Measurements from ENCODE around the gene CPNE8.

Gene CPNE8

GRCh38 chr12:38639625-38640024, 265.8 kb downstream of the CPNE8 start:
- TF ChIP-seq USF1 (IDR thresholded peaks at IDR 0.05) (no peak), REST (IDR thresholded peaks at IDR 0.05; ENCODE audit: low read depth) (no peak), YY1 (IDR thresholded peaks at IDR 0.05; ENCODE audit: low read depth) (no peak), CEBPB (IDR thresholded peaks at IDR 0.05) (no peak), CREB1 (IDR thresholded peaks at IDR 0.05; ENCODE audit: low read depth) (no peak), MAX (IDR thresholded peaks at IDR 0.05) (no peak), RAD21 (IDR thresholded peaks at IDR 0.05; ENCODE audit: low read depth) (no peak), TCF12 (IDR thresholded peaks at IDR 0.05; ENCODE audit: low read depth) (no peak), NFIC (IDR thresholded peaks at IDR 0.05) (no peak), ZBTB7A (IDR thresholded peaks at IDR 0.05; ENCODE audit: low read depth) (no peak), TEAD4 (IDR thresholded peaks at IDR 0.05) (no peak), EP300 (IDR thresholded peaks at IDR 0.05; ENCODE audit: borderline replicate concordance) (no peak), FOXM1 (IDR thresholded peaks at IDR 0.05; ENCODE audit: borderline replicate concordance, low read depth) (no peak), EGR1 (IDR thresholded peaks at IDR 0.05) (no peak), TAF1 (IDR thresholded peaks at IDR 0.05; ENCODE audit: low read depth) (no peak)

- TF ChIP-seq USF1 (IDR thresholded peaks at IDR 0.05), result no peak
- TF ChIP-seq CREB1 (IDR thresholded peaks at IDR 0.05; ENCODE audit: low read depth), result no peak
Observed at GRCh38 chr12:38638401-38638800, 267.0 kb downstream of the CPNE8 start.

DNA sequence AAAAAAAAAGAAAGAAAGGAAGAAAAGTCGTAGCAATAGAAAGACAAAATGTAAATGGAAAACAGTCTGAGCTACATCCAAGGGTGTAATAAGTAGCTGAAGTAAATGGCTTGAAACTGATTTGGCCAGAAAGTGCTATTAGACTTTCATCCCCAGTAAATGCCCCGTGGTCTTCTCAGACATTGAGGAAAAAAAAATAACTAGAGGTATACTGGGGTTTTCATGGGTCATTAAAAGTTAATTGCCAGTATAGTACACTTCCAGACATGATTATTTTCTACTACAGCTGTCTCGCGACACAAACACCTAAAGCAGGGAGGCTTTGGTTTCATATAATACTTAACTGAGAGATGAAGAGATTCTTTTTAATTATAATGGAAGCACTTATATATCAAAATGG, 271.9 kb downstream of the CPNE8 start:
- no peak for TF ChIP-seq NFIC (IDR thresholded peaks at IDR 0.05)
- no peak for TF ChIP-seq CREB1 (IDR thresholded peaks at IDR 0.05; ENCODE audit: low read depth)
- TF ChIP-seq MAX (IDR thresholded peaks at IDR 0.05), result no peak
- TF ChIP-seq EGR1 (IDR thresholded peaks at IDR 0.05), result no peak
- no peak for TF ChIP-seq USF1 (IDR thresholded peaks at IDR 0.05)
- TF ChIP-seq TCF12 (IDR thresholded peaks at IDR 0.05; ENCODE audit: low read depth), result no peak
- no peak for TF ChIP-seq RAD21 (IDR thresholded peaks at IDR 0.05; ENCODE audit: low read depth)

- TF ChIP-seq TAF1 (IDR thresholded peaks at IDR 0.05; ENCODE audit: low read depth) (no peak), REST (IDR thresholded peaks at IDR 0.05; ENCODE audit: low read depth) (no peak), ZBTB7A (IDR thresholded peaks at IDR 0.05; ENCODE audit: low read depth) (no peak), USF1 (IDR thresholded peaks at IDR 0.05) (no peak), EGR1 (IDR thresholded peaks at IDR 0.05) (no peak), MAX (IDR thresholded peaks at IDR 0.05) (no peak), TEAD4 (IDR thresholded peaks at IDR 0.05) (no peak), RAD21 (IDR thresholded peaks at IDR 0.05; ENCODE audit: low read depth) (no peak), CEBPB (IDR thresholded peaks at IDR 0.05) (no peak), NFIC (IDR thresholded peaks at IDR 0.05) (no peak)
Observed at GRCh38 chr12:38629064-38629463, 276.3 kb downstream of the CPNE8 start.

- TF ChIP-seq CEBPB (IDR thresholded peaks at IDR 0.05), result no peak
- no peak for TF ChIP-seq ZBTB7A (IDR thresholded peaks at IDR 0.05; ENCODE audit: low read depth)
- TF ChIP-seq CREB1 (IDR thresholded peaks at IDR 0.05; ENCODE audit: low read depth), result no peak
- no peak for TF ChIP-seq YY1 (IDR thresholded peaks at IDR 0.05; ENCODE audit: low read depth)
- no peak for TF ChIP-seq NFIC (IDR thresholded peaks at IDR 0.05)
- TF ChIP-seq EGR1 (IDR thresholded peaks at IDR 0.05), result no peak
- no peak for TF ChIP-seq RAD21 (IDR thresholded peaks at IDR 0.05; ENCODE audit: low read depth)
- no peak for TF ChIP-seq FOXM1 (IDR thresholded peaks at IDR 0.05; ENCODE audit: borderline replicate concordance, low read depth)
- no peak for TF ChIP-seq EP300 (IDR thresholded peaks at IDR 0.05; ENCODE audit: borderline replicate concordance)
- no peak for TF ChIP-seq MAX (IDR thresholded peaks at IDR 0.05)
- no peak for TF ChIP-seq TCF12 (IDR thresholded peaks at IDR 0.05; ENCODE audit: low read depth)
- no peak for TF ChIP-seq TAF1 (IDR thresholded peaks at IDR 0.05; ENCODE audit: low read depth)
- TF ChIP-seq REST (IDR thresholded peaks at IDR 0.05; ENCODE audit: low read depth), result no peak
- no peak for TF ChIP-seq USF1 (IDR thresholded peaks at IDR 0.05)
- no peak for TF ChIP-seq TEAD4 (IDR thresholded peaks at IDR 0.05)
Observed at GRCh38 chr12:38628288-38628687, 277.1 kb downstream of the CPNE8 start.

All from Ishikawa (cell line).